NT2/D1 (cell line): ENCODE data around the gene ACER3.
A peak's percentile ranks its signal among the peaks of the same experiment; 100 is the strongest.
"Not testable (repeated sequence)": the region's sequence is repeated elsewhere in the genome, so short reads cannot be mapped to it uniquely, and the experiment has no call there.

ENCODE experiments used
- DNase-seq: peaks from one replicate; pipeline ENCODE4 v3.0.0-alpha.2; 2011; ENCODE audit warnings: low read depth, low spot score
- H3K27me3 ChIP-seq: 2 replicates; pipeline ENCODE4 v1.6.0; 2011; ENCODE audit warnings: mild to moderate bottlenecking; ENCODE audit not compliant: insufficient read length, insufficient read depth
- H3K36me3 ChIP-seq: 2 replicates; pipeline ENCODE4 v1.6.1; 2011; ENCODE audit warnings: mild to moderate bottlenecking, low read length, mixed read lengths; ENCODE audit not compliant: insufficient read depth, insufficient read length
- H3K4me1 ChIP-seq: 2 replicates; pipeline ENCODE4 v1.5.1; 2011; ENCODE audit not compliant: insufficient read depth, insufficient read length
- H3K4me3 ChIP-seq: 2 replicates; pipeline ENCODE4 v1.5.1; 2011; ENCODE audit warnings: low read depth; ENCODE audit not compliant: insufficient read length
- H3K9ac ChIP-seq: 2 replicates; pipeline ENCODE4 v1.6.0; 2011; ENCODE audit warnings: low read depth; ENCODE audit not compliant: insufficient read length
- H3K9me3 ChIP-seq: 2 replicates; pipeline ENCODE4 v1.5.1; 2011; ENCODE audit warnings: mild to moderate bottlenecking, low read length; ENCODE audit not compliant: insufficient read depth
- SUZ12 ChIP-seq: IDR thresholded peaks from 2 replicates; pipeline ENCODE4 v1.6.1; 2011; ENCODE audit not compliant: insufficient read length, insufficient read depth; ENCODE audit errors: extremely low read depth
- YY1 ChIP-seq: IDR thresholded peaks from 2 replicates; pipeline ENCODE4 v1.6.1; 2011; ENCODE audit not compliant: insufficient read length, insufficient read depth
- ZNF274 ChIP-seq: IDR thresholded peaks from 2 replicates; pipeline ENCODE4 v1.6.1; 2011; ENCODE audit warnings: mild to moderate bottlenecking, low read depth, low read length

The ACER3 gene

DNA sequence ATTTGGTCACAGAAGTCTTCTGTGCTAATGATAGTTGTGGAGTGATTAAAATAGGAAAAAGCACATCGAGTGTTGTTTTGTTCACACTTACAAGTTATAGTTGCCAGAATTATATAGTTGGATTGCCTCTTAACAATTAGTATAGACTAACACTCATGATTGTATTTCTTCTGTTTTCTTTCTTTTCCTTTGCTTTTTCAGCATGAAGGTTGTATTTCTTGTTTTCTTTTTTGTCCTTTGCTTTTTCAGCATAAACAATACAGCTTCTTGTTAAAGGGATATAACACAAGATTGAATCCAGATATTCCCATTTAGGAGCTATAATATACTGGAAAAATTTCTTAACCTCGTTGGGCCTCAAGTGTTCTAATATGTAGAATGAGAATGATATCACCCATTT is 31.1 kb downstream of the ACER3 start:
- no peaks in the 10 kb centered on the region for H3K9me3 ChIP-seq
- TF ChIP-seq YY1 = no peak
- no peak for TF ChIP-seq SUZ12
- no peak for TF ChIP-seq ZNF274
- H3K4me3 ChIP-seq = no peak overlapping the region
- no peaks in the 10 kb centered on the region for H3K4me1 ChIP-seq
- no peak for DNase-seq
- no peak overlapping the region for H3K9ac ChIP-seq
- H3K27me3 ChIP-seq = no peaks in the 10 kb centered on the region
- no peaks in the 10 kb centered on the region for H3K36me3 ChIP-seq

DNA sequence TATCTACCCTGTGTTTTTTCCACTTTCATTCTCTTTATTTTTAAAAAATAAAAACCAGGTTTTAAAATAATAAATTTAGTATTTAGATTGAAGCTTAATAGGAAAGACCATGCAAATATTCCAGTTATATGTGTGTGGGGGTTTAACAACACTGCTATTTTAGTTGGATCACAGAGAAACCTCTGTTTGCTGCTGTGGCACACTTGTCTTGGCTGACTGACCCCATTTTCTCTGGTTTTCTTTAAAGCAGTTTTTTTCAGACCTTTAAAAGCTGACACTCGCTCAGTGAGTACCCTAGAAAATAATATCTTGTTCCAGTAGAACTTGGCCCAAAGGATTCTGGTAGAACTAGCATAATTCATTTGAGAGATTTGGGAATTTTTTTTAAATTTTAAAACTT is 31.6 kb downstream of the ACER3 start:
- no peak overlapping the region for H3K9ac ChIP-seq
- H3K27me3 ChIP-seq = no peaks in the 10 kb centered on the region
- H3K9me3 ChIP-seq = no peaks in the 10 kb centered on the region
- no peaks in the 10 kb centered on the region for H3K4me1 ChIP-seq
- H3K4me3 ChIP-seq = no peak overlapping the region
- no peaks in the 10 kb centered on the region for H3K36me3 ChIP-seq
- no peak for DNase-seq
- TF ChIP-seq SUZ12 = no peak
- no peak for TF ChIP-seq YY1
- no peak for TF ChIP-seq ZNF274

DNA sequence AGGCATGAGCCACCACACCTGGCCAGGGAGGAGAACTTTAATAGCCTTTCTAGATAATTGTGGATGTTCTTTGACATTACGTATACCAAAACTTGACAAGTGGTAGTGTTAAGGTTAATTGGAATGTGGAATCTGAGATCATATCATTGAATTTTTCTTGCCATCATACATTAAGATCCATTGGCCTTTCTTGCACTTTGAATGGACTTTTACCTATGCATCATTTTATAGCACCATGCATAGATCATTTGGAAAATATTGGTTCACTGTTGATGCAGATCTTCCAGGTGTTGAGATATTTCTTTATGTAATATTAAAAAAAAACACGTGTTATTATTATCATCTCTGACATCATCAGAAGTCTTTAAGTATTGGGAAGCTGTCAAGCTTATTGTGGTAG is 36.5 kb downstream of the ACER3 start:
- no peak for DNase-seq
- H3K4me1 ChIP-seq = no peaks in the 10 kb centered on the region
- no peaks in the 10 kb centered on the region for H3K9me3 ChIP-seq
- TF ChIP-seq YY1 (no peak), ZNF274 (no peak), SUZ12 (no peak)
- H3K36me3 ChIP-seq = no peaks in the 10 kb centered on the region
- H3K4me3 ChIP-seq = no peak overlapping the region
- no peaks in the 10 kb centered on the region for H3K27me3 ChIP-seq
- H3K9ac ChIP-seq = no peak overlapping the region

DNA sequence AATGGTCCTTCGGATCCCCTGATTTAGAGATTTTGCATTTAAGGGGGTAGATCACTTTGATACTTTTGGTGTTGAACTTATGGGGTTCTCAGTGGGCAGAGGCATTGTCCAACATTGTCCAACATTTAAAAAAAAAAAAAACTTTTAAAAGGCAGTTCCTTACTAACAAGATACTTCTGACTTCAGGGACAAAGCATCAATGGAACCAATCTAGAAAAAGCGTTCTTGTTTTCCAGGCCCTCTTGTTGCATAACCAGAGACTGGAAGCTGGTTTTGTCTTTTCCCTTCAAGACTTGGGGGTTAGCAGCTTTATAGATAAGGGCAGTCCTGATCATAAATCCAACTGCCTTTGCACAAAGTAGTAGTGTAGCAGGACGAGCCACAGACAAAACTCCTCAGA is 40.4 kb downstream of the ACER3 start:
- no peak overlapping the region for H3K4me3 ChIP-seq
- no peak for DNase-seq

DNA sequence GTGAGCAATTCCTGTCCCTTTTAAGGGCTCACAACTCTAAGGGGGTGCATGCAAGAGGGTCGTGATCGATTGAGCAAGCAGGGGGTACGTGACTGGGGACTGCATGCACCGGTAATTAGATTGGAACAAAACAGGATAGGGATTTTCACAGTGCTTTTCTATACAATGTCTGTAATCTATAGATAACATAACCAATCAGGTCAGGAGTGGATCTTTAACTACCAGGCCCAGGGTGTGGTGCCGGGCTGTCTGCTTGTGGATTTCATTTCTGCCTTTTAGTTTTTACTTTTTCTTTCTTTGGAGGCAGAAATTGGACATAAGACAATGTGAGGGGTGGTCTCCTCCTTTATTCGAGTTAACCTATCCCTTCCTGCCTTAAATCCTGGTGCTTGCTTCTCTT is 40.9 kb downstream of the ACER3 start:
- not testable (repeated sequence) for H3K4me3 ChIP-seq, H3K36me3 ChIP-seq, H3K9ac ChIP-seq, H3K27me3 ChIP-seq, DNase-seq, H3K4me1 ChIP-seq
- H3K9me3 ChIP-seq = peaks cover 12% of the 10 kb centered on the region

More for the DNA sequence above, 40.4 kb downstream of the ACER3 start:
- Histone ChIP-seq H3K27me3 (no peaks in the 10 kb centered on the region), H3K9ac (no peak overlapping the region), H3K9me3 (peaks cover 9% of the 10 kb centered on the region), H3K4me1 (no peaks in the 10 kb centered on the region), H3K36me3 (no peaks in the 10 kb centered on the region)
- TF ChIP-seq YY1 = no peak
- TF ChIP-seq ZNF274 = no peak
- TF ChIP-seq SUZ12 = no peak

DNA sequence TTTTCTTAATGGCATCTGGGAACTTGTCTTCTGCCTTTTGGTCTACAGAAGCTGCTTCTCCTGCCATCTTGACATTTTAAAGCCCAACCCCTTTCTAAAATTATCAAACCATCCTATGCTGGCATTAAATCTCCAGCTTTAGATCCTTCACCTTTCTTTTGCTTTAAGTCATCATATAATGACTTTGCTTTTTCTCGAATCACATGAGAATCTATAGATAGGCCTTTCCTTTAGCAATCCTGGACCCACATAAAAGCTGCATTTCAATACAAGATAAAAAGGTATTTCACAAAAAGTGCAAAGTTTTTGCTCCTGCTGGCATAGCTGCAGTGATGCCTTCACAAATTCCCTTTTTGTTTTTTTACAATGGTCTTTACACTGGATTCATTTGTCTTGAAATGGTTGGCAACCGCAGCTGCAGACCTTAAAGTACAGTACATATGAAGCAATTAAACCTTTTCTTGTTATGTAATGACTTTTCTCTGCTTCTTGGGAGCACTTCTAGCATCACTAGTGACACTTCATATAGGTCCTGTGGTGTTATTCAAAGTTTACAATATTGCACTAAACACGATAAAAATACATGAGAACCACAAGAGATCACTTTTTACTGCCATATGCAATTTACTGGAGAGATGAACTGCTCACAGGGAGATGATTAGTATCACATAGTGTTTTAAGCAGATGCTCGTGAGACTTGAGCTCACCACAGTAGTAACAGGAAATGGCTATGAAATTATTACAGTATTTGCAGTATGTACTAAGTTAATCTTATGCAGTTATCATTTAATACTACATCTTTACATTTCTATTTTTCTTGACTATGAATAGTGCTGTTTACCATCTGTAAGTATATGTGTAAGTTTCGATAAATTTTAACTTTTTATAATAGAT is 41.6 kb downstream of the ACER3 start:
- no peak overlapping the region for H3K4me3 ChIP-seq
- H3K4me1 ChIP-seq = no peaks in the 10 kb centered on the region
- TF ChIP-seq SUZ12 (no peak), ZNF274 (no peak), YY1 (no peak)
- no peak overlapping the region for H3K9ac ChIP-seq
- H3K27me3 ChIP-seq = no peaks in the 10 kb centered on the region
- H3K36me3 ChIP-seq = no peaks in the 10 kb centered on the region
- no peak for DNase-seq
- H3K9me3 ChIP-seq = peaks cover 12% of the 10 kb centered on the region

DNA sequence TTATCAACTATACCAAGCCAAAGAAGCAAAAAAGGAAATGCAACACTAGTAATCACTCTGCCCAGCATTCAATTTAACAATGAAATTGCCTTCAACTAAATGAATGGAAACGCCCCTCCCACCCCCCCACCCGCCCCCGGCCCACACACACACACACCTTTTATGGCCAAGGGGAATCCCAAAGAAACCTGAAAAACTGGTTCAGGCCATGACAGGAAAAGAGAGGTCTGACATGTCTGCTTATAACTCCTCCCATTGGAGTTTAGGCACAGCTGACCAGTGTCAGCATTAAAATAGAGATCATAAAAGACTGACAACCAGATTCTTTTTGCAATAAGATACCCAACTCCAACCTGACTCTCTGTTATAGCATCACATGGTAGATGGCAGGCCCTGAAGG is 42.6 kb downstream of the ACER3 start:
- DNase-seq = no peak
- Histone ChIP-seq H3K36me3 (no peaks in the 10 kb centered on the region), H3K9me3 (peaks cover 12% of the 10 kb centered on the region), H3K27me3 (no peaks in the 10 kb centered on the region), H3K9ac (no peak overlapping the region), H3K4me3 (no peak overlapping the region), H3K4me1 (no peaks in the 10 kb centered on the region)
- TF ChIP-seq SUZ12 (no peak), YY1 (no peak), ZNF274 (no peak)

DNA sequence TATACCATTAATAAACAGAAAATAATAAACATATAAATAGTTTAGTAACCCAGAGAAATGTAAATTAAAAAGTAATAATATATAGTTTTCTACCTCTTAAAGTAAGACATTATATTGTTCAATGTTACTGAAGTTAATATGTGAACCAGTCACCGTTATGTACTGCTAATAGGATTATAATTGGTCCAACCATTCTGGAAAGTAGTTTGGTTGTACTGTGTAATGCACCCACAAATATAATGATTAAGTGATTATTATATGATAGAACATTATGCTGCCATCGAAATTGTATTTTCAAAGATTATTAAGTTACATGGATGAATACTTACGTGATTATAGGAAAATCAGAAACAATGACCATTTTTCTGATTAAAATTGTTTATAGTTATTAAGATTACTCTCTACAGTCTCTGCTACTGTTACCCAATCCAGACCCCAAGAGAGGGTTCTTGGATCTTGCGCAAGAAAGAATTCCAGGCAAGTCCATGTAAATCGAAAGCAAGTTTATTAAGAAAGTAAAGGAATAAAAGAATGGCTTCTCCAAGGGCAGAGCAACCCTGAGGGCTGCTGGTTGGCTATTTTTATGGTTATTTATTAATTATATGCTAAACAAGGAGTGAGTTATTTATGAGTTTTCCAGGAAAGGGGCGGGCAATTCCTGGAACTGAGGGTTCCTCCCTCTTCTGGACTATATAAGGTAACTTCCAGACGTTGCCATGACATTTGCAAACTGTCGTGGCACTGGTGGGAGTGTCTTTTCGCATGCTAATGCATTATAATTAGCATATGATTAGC is 50.1 kb downstream of the ACER3 start:
- no peak for TF ChIP-seq YY1
- TF ChIP-seq SUZ12 = no peak
- no peak for TF ChIP-seq ZNF274
- H3K9ac ChIP-seq = no peak overlapping the region
- no peaks in the 10 kb centered on the region for H3K27me3 ChIP-seq
- H3K36me3 ChIP-seq = no peaks in the 10 kb centered on the region
- H3K9me3 ChIP-seq = peaks cover 7% of the 10 kb centered on the region
- peak; percentile 36 for DNase-seq
- peaks cover 2% of the 10 kb centered on the region for H3K4me1 ChIP-seq
- no peak overlapping the region for H3K4me3 ChIP-seq
